ENCODE data around the gene RAB28.
"Not testable (repeated sequence)": the region's sequence is repeated elsewhere in the genome, so short reads cannot be mapped to it uniquely, and the experiment has no call there.

RAB28 gene

GRCh38 chr4:13403833-13404232, 80.3 kb downstream of the RAB28 start:
- in situ Hi-C loops (cut with MboI; ENCODE audit: low pct_unique_long_range_greater_than_20kb, low sequenced_read_pairs): no loop called here
- no peak for DNase-seq

- in situ Hi-C loops (cut with MboI; ENCODE audit: low pct_unique_long_range_greater_than_20kb, low sequenced_read_pairs): no loop called here
- DNase-seq: no peak
Measured at GRCh38 chr4:13403326-13403725, 80.8 kb downstream of the RAB28 start.

GRCh38 chr4:13399257-13399656, 84.9 kb downstream of the RAB28 start:
- no peak for DNase-seq

GRCh38 chr4:13396161-13396560, 88.0 kb downstream of the RAB28 start:
- no peak for DNase-seq
- in situ Hi-C loops (cut with MboI; ENCODE audit: low pct_unique_long_range_greater_than_20kb, low sequenced_read_pairs): no loop called here

More at GRCh38 chr4:13399257-13399656, 84.9 kb downstream of the RAB28 start:
- in situ Hi-C loops (cut with MboI; ENCODE audit: low pct_unique_long_range_greater_than_20kb, low sequenced_read_pairs): no loop called here

- in situ Hi-C loops (cut with MboI; ENCODE audit: low pct_unique_long_range_greater_than_20kb, low sequenced_read_pairs): not testable (repeated sequence)
- DNase-seq: peak; percentile 26
Measured at GRCh38 chr4:13389901-13390300, 94.2 kb downstream of the RAB28 start.

GRCh38 chr4:13386405-13387107, 97.6 kb downstream of the RAB28 start:
- in situ Hi-C loops (cut with MboI; ENCODE audit: low pct_unique_long_range_greater_than_20kb, low sequenced_read_pairs): no loop called here
- DNase-seq: no peak

GRCh38 chr4:13384055-13384454, 100.1 kb downstream of the RAB28 start:
- in situ Hi-C loops (cut with MboI; ENCODE audit: low pct_unique_long_range_greater_than_20kb, low sequenced_read_pairs): no loop called here
- DNase-seq: no peak

- in situ Hi-C loops (cut with MboI; ENCODE audit: low pct_unique_long_range_greater_than_20kb, low sequenced_read_pairs): no loop called here
- no peak for DNase-seq
Measured at GRCh38 chr4:13378973-13379759, 105.0 kb downstream of the RAB28 start.

- no peak for DNase-seq
- in situ Hi-C loops (cut with MboI; ENCODE audit: low pct_unique_long_range_greater_than_20kb, low sequenced_read_pairs): no loop called here
Measured at GRCh38 chr4:13371048-13371447, 113.1 kb downstream of the RAB28 start.

- no peak for DNase-seq
- in situ Hi-C loops (cut with MboI; ENCODE audit: low pct_unique_long_range_greater_than_20kb, low sequenced_read_pairs): no loop called here
Measured at GRCh38 chr4:13368217-13368616, 115.9 kb downstream of the RAB28 start.

- DNase-seq: no peak
- in situ Hi-C loops (cut with MboI; ENCODE audit: low pct_unique_long_range_greater_than_20kb, low sequenced_read_pairs): no loop called here
Measured at GRCh38 chr4:13367691-13368090, 116.4 kb downstream of the RAB28 start.

- no peak for DNase-seq
- in situ Hi-C loops (cut with MboI; ENCODE audit: low pct_unique_long_range_greater_than_20kb, low sequenced_read_pairs): no loop called here
Measured at GRCh38 chr4:13367244-13367643, 116.9 kb downstream of the RAB28 start.

GRCh38 chr4:13365195-13365594, 118.9 kb downstream of the RAB28 start:
- in situ Hi-C loops (cut with MboI; ENCODE audit: low pct_unique_long_range_greater_than_20kb, low sequenced_read_pairs): no loop called here
- no peak for DNase-seq

GRCh38 chr4:13364653-13365052, 119.5 kb downstream of the RAB28 start:
- DNase-seq: no peak
- in situ Hi-C loops (cut with MboI; ENCODE audit: low pct_unique_long_range_greater_than_20kb, low sequenced_read_pairs): no loop called here

GRCh38 chr4:13364172-13364571, 120.0 kb downstream of the RAB28 start:
- in situ Hi-C loops (cut with MboI; ENCODE audit: low pct_unique_long_range_greater_than_20kb, low sequenced_read_pairs): no loop called here
- DNase-seq: no peak

- in situ Hi-C loops (cut with MboI; ENCODE audit: low pct_unique_long_range_greater_than_20kb, low sequenced_read_pairs): no loop called here
- DNase-seq: no peak
Measured at GRCh38 chr4:13359809-13360208, 124.3 kb downstream of the RAB28 start.

GRCh38 chr4:13355111-13355880, 128.8 kb downstream of the RAB28 start:
- in situ Hi-C loops (cut with MboI; ENCODE audit: low pct_unique_long_range_greater_than_20kb, low sequenced_read_pairs): no loop called here

GRCh38 chr4:13349096-13349495, 135.0 kb downstream of the RAB28 start:
- in situ Hi-C loops (cut with MboI; ENCODE audit: low pct_unique_long_range_greater_than_20kb, low sequenced_read_pairs): no loop called here

More at GRCh38 chr4:13355111-13355880, 128.8 kb downstream of the RAB28 start:
- DNase-seq: no peak

GRCh38 chr4:13348216-13348615, 135.9 kb downstream of the RAB28 start:
- in situ Hi-C loops (cut with MboI; ENCODE audit: low pct_unique_long_range_greater_than_20kb, low sequenced_read_pairs): no loop called here
- DNase-seq: no peak

More at GRCh38 chr4:13349096-13349495, 135.0 kb downstream of the RAB28 start:
- no peak for DNase-seq
